Glomerular endothelial cell (primary cell): ENCODE results near the gene ARID3B. TPM values are rescaled to one million over a fixed set of nuclear protein-coding genes. Genes with fewer than 3 reads are reported as not detected.
"Not testable (repeated sequence)": the region's sequence is repeated elsewhere in the genome, so short reads cannot be mapped to it uniquely, and the experiment has no call there.

Experiments used
- DNase-seq: peaks from one replicate; pipeline ENCODE4 v3.0.0-alpha.2; 2011; ENCODE audit warnings: low read depth, low spot score; ENCODE audit errors: extremely low read depth
- total RNA-seq: library from RNA; depleted of rRNA; stranded (reverse); fragments of >200 nt; gene quantifications from 2 replicates; pipeline ENCODE4 v1.2.3, GENCODE V29; 2015

ARID3B gene
- total RNA-seq, 1 donor from 2014 or later, result 7.6 TPM

DNA sequence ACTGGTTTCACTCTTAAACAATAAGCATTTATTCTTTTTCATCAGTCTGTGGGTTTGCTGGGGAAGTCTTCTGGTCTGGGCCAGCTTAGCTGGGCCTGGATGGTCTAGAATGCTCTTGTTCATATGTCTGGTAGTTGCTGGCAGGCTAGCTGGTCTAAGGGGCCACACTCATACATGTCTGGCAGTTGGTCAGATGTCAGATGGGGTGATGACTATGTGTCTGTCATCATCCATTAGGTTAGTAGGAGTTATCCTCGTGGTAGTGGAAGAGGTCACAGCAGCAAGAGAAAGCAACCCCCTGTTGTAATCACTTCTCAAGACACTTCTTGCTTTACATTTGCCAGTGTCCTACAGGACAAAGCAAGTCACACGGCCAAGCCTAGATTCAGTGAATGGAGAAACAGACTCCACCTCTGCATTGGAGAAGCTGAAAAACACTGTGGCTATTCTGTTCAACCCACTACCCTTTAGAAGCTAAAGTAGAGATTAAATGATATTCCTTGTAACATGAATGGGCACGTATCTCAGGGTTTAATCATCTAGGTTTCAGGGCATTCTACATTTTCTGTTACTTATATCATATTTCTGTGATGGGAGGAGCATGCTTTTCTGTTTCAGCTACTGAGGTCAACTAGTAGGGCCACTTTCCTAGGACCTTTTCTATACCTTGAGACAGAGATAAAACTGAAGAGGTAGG, 5.5 kb upstream of the ARID3B start:
- no peak for DNase-seq

DNA sequence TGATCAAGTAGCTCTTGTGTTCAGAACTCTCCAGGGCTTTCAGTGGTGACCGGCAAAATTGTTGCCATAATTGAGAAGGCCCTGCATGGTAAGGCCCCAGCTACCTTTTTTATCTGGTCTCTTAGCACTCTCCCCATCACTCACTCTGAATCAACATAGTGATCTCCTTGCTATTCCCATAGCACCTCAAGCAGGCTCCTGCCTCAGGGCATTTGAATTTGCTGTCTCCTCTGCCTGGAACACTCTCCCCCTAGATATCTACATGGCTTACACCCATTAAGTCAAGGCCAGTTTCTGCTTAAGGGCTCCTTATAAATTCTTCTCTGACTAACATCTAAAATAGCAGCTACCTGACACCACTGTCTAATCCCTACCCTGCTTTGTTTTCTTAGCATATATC, 3.3 kb upstream of the ARID3B start:
- DNase-seq, result no peak

DNA sequence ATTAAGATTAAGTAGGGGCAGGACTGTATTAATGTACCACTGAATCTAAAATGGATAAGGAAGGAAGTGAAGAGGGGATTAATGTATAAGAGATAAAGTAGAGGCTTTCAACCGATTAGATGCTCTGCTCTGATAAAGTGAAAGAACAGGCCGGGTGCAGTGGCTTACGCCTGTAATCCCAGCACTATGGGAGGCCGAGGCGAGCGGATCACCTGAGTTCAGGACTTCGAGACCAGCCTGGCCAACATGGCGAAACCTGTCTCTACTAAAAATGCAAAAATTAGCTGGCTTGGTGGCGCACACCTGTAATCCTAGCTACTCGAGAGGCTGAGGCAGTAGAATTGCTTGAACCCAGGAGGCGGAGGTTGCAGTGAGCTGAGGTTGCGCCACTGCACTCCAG, 1.5 kb upstream of the ARID3B start:
- not testable (repeated sequence) for DNase-seq

DNA sequence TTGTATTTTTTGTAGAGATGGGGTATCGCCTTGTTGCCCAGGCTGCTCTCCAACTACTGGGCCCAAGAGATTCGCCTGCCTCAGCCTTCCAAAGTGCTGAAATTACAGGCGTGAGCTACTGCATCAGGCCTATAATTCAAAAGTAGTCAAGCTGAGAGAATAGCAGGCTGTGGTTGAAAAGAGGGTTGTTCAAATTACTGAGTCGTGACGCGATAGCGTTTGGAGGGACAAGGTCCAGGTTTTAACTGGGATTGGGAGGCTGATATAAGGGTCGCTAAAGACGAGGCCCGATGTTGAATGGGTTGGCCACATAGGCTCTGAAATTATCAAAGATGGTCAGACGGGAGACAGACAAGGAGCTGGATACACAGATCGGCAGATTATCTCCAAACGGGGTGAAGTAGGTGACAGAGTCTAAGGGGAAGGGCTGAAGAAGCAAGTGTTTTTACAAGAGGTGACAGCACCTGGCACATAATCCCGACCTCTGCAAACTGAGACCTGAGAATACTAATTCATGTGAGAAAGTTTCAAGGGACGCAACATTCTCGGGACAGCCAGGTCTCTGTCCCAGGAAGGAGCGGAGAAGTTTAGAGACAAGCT, 759 bp upstream of the ARID3B start:
- DNase-seq, result no peak

DNA sequence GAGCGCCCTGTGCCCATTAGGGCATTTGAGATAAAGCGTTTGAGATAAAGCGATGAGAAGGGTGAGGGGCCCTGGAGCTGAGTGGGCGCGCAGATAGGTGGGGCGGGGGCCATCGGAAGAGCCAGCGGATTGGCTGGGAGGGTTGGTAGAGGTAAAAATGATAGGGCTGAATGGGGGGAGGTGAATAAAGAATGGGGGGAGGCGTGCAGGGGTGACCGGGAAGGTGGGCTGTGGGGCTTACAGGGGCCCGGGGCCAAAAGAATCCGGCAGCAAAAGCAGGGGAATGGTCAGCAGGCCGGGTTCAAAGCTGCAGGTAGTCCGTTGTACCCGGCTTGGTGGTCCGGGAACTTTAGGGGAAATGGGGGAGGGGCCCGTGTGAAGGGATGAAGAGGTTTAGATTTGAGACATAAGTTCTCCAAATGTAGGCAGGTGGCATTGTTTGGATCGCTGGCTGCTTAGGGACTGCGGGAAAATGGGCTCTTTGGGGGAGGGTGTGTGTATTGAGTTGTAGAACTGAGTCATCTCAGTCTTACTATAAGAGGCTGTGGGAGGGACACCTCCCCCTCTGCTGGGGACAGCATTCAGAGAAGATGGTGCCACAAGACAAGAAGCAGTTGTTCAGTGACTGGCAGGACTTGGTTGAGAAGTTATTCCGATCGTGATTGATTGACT, 610 bp downstream of the ARID3B start:
- no peak for DNase-seq

DNA sequence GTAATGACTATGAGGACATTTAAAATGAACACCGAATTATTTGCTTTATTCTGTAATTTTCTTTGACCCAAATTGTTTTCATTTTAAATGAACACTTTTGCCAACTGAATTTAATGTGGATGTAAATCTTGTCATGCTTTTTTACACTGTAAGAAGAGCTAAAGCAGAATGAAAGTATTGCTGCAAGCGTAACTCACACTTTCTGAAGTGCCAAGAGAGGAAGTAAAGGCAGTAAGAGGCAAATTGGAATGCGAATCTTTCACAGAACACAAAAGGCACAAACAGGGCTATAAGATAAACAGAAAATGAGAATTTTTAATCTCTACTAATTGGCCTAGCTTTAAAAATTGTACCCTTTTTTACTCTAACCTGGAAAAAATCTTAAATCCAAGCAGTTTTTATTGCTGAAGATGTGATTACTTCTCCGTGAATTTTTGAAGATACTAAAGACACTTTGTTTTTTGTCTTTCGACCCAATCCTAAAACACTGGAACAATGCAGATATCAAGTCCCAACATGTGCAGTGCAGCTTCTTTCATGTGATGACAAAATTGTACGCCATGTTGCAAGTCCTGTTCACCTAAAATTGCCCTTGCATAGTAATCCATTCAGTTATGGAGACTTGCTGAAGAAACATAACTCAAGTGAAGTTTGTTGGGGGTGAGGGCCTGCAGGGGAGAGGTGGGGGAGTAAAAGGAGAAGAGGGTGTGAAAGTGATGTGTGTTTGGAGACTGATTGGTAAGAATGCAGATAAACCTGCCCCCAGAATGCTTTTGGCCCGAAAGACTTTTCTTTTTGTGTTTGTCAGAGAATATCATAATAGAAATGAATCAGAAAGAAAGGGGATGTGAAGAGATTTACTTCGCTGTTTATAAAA, 1.4 kb downstream of the ARID3B start:
- DNase-seq, result no peak

DNA sequence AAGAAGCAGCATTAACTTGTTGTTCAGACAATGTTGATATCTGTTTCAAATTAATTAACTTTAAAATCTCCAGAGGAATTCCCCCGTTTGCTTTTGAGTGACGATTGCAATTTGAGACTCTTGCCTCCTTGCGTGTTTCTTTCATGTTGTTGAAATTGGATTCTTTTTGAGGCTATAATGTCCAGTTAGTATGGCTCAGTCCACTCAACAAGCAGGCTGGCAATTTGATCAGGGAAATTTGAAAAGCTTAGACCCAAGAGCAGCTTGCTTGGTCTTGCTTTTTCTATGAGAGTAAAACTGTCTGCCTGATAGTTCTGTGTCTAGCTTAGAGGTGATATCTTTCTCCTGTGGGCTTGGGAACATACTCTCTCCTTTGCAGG, 2.0 kb downstream of the ARID3B start:
- no peak for DNase-seq

DNA sequence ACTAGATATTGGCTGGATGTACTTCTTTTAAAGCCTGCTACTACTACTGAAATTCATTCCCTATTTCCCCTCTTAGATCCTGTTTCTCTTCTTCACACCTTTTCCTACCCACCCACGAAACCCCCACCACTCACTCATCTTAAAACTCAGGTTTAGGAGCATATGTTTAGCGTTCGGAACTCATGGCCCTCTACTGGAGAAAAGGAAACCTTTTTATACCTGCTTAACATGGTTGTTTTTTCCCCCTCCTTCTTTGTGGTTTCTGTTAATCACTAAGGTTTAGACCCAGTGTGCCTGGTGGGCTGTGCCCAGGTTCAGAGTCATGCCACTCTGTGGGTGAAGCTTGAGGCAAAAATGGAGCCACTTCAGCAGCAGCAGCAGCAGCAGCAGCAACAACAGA, 2.6 kb downstream of the ARID3B start:
- no peak for DNase-seq

DNA sequence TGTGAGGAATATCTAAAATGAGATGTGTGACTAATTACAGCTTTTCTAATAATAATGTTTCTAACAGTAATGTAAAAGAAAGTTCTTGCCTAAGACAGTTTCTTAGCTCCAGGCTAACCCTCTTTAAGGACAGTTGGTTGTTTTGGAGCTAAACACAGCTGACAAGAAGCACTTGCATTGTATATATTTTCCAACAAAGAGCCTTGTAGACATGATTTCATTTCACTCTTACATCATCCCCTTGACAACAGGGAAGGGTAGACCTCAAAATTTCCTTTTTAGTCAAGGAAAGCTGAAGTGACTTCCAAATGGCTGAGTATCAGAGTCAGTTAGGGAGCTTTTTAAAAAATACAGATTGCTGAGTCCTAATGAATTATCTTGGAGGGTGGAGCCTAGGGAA, 4.1 kb downstream of the ARID3B start:
- no peak for DNase-seq

DNA sequence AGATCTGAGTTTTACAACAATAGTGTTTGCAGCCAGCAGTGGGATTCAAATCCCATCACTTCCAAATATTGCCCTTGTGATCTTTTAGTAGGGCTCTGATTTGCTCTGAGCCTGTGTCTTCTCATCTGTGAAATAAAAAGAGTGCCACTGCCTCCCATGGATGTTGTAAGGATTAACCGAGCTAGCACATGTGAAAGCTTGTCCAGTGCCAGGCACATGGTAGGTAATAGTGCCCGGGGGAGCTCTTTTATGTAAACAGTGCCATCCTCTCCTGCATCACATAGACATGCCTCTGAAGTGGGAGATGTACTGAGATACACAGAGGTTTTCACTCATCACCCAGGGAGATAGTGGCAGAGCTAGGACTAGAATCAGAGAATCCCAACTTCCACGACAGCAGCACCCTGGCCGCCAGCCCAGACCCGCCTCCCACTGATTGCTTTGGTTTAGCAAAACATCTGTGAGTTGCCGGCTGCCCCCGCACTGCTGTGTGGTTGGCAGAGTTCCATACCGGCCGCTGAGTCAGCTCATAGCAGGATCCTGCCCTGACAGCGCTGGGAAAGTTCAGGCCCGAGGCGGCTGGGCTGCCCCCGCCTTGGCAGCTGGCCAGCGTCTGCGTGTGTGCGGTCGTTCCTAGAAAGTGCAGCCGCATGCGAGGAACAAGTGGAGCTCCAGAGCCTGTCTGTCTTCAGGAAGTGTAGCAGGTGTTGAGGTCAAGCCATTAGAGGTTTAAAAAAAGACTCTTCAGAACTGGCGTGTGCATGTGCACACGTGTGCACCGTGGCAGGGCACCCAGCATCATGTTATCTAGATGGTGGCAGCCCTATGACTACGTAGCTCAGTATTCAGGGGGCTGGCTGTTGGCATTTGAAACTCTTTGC, 5.0 kb downstream of the ARID3B start:
- DNase-seq, result peak; percentile 86

DNA sequence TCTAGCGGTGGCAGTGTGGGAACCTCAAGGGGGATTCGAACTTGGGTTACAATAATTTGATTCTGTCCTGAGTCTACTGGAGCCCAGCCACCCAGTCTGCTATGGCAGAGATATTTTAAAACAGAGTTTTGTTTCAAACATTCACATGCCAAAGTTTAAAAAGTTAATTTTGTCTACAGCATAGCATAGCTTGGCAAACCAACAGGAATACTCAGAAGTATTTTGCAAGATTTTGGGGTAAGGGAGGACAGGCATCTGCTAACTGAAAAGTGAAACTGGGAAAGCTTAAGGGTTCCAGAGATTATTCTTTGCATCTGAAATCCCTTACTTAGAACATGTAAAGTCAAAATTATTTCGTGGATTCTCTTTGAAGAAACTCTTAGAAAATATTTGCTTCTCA, 6.6 kb downstream of the ARID3B start:
- no peak for DNase-seq

DNA sequence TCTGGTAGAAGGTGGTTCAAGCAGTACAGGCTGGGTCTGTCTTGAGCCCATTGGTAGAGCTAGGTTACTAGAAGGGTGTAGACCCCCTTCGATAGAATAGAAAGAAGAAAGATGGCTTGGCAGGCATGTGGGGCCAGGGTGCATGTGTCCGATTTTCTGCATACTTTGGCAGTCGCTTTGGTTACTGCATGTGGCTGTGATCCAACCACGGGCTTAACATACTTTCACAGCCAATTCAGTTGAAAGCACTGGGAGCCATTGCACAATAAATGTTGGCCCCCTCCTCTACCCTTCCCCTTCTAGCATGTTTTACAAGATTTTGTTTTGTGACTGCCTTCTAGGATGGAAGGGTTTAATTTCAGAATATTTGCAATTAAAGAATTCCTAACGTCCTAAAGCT, 7.2 kb downstream of the ARID3B start:
- no peak for DNase-seq

DNA sequence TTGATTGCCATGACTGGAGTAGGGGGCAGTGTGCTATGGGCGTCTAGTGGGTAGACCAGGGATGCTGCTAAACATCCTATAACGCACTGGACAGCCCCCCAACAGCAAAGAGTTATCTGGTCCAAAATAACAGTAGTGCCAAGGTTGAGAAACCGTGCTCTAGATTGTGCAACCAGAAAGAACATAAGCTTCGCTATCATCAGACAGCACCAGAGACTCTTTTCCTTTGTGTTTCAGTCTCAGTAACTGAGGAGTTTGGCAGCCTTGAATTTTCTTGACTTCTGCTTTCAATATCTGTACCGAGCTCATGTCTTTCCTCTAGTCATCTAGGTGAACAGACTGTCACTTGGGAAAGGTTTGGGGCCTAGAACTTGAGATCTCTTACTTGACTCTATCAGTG, 8.8 kb downstream of the ARID3B start:
- DNase-seq, result no peak

DNA sequence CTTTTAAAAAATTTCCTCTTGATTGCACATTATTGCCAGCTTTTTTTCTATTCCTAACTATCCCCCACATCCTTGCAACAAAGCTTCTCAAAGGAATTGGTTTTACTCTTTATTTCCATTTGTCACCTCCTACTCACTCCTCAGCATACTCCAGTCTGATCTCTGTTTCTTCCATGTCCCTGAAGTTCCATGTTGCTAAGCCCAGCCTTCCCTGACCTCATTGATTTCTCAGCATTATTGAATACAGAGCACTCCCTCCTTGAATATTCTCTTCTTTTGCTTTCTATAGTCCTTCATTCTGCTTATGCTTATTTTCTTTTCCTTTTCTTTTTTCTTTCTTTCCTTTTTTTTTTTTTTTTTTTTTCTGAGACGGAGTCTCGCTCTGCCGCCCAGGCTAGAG, 10.7 kb downstream of the ARID3B start:
- DNase-seq, result no peak

DNA sequence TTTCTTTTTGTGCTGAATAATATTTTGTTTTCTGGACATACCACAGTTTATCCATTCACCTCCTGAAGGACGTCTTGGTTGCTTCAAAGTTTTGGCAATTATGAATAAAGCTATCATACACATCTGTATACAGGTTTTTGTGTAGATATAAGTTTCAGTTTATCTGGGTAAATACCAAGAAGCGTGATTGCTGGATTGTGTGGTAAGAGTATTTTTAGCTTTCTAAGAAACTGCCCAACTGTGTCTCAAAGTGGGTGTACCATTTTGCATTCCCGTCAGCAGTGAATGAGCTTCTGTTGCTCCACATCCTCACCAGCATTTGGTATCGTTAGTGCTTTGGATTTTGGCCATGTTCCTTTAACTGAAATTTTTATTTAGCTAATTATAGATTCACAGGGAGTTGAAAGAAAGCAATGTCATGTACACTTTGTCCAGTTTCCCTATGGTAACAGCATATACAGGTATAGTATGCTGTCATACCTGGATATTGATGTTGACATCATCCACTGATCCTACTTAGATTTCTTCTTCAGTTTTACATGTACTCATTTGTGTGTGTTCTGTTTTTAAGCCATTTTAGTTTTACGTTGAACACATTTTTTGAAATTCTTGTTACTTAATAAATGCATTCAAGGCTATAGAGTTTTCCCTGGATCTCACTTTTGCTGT, 11.9 kb downstream of the ARID3B start:
- DNase-seq, result no peak

DNA sequence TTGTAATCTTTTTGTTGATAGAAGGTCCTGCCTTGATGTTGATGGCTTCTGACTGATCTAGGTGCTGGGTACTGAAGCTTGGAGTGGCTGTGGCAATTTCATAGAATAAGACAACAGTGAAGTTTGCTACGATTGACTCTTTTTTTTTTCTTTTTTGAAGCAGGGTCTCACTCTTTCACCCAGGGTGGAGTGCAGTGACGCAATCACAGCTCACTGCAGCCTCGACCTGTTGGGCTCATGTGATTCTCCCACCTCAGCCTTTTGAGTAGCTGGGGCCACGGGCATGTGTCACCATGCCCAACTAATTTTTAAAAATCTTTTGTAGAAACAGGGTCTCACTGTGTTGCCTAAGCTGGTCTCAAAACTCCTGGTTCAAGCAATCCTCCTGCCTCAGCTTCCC, 14.2 kb downstream of the ARID3B start:
- no peak for DNase-seq

DNA sequence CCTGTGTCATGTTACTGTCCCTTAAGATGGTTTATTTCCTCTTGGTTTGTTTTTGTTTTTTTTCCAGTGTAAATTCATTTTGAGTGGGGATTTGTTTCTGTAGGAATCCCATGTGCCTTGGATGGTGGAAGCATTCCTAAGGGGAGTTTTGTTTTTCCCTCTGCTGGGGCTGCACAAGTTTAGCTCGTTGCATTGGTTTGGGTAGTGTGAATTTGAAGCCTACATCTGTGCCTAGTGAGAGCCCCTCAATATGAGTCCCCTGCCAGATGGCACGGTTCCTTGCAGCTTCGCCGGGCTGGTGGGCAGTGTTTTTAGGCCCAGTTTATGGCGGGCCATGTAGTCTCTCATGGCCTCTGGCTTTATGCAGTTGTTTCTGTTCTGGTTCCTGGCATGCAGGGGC, 17.7 kb downstream of the ARID3B start:
- DNase-seq, result no peak

DNA sequence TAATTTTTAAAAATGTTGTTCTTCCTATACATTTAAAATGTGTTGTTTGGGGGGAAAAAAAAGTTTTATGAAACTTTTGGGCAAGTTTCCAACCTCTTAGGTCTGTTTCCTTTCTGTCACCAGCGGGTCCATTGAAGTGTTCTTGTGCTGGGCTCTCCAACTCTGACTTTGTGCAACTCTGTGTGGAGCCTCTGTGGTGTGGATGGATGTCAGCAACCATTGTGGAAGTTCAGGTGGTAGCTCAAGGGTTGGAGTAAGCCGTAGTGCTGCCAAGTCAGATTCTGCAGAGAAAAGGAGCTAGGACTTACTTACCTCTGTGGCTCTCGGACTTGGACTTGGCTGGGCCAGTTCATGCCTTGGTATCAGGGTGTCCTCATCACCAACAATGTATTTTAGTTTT, 22.4 kb downstream of the ARID3B start:
- no peak for DNase-seq

DNA sequence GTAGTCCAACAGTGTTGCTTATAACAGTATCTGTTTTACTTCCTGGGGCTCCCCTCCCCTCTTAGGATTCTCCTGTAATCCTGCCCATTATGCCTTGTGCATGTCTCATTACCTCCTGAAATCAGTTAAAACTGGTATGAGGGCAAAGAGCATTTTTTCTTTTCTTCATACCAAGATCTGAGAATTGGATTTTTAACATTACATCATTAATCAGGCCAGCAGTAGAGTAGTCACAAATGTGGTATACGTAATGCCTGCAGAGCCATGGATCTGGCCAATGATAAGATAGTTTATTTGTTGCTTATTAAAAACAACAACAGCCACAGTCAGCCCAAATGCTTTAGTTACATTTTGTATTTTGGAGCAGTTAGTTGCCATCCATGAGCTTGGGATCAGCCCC, 23.2 kb downstream of the ARID3B start:
- no peak for DNase-seq
